HUES48 (cell line): ENCODE data around the gene MEIKIN.

Source experiments
- H3K27ac ChIP-seq: one replicate; pipeline ENCODE4 v1.7.0; 2013; ENCODE audit warnings: low read depth, low read length, inconsistent platforms
- H3K27me3 ChIP-seq: 2 replicates; pipeline ENCODE4 v1.6.1; 2013; ENCODE audit warnings: mild to moderate bottlenecking, low read length; ENCODE audit not compliant: control insufficient read depth, insufficient read depth
- H3K36me3 ChIP-seq: 2 replicates; pipeline ENCODE4 v1.6.1; 2013; ENCODE audit warnings: low read length; ENCODE audit not compliant: control insufficient read depth, insufficient read depth
- H3K4me1 ChIP-seq: 2 replicates; pipeline ENCODE4 v1.6.1; 2013; ENCODE audit warnings: mild to moderate bottlenecking, low read length; ENCODE audit not compliant: control insufficient read depth, insufficient read depth
- H3K4me3 ChIP-seq: 2 replicates; pipeline ENCODE4 v1.5.1; 2013; ENCODE audit warnings: mild to moderate bottlenecking, low read depth, low read length
- H3K9ac ChIP-seq: 2 replicates; pipeline ENCODE4 v1.6.1; 2013; ENCODE audit warnings: mild to moderate bottlenecking, low read depth, low read length, moderate library complexity
- H3K9me3 ChIP-seq: 2 replicates; pipeline ENCODE4 v1.6.1; 2013; ENCODE audit warnings: low read length; ENCODE audit not compliant: control insufficient read depth, insufficient read depth

The MEIKIN gene

GRCh38 chr5:131944702-131945550 lies 537 bp downstream of the MEIKIN start:
- H3K36me3 ChIP-seq, result no peaks in the 10 kb centered on the region
- H3K27ac ChIP-seq, result no peak overlapping the region
- H3K27me3 ChIP-seq, result no peaks in the 10 kb centered on the region
- no peak overlapping the region for H3K9ac ChIP-seq
- no peaks in the 10 kb centered on the region for H3K4me1 ChIP-seq
- no peaks in the 10 kb centered on the region for H3K9me3 ChIP-seq
- no peak overlapping the region for H3K4me3 ChIP-seq

- no peak overlapping the region for H3K4me3 ChIP-seq
- no peaks in the 10 kb centered on the region for H3K27me3 ChIP-seq
- H3K9ac ChIP-seq, result no peak overlapping the region
- H3K9me3 ChIP-seq, result no peaks in the 10 kb centered on the region
- no peaks in the 10 kb centered on the region for H3K4me1 ChIP-seq
- H3K27ac ChIP-seq, result no peak overlapping the region
- H3K36me3 ChIP-seq, result no peaks in the 10 kb centered on the region
Measured at GRCh38 chr5:131943916-131944315, 1.5 kb downstream of the MEIKIN start.

- no peak overlapping the region for H3K9ac ChIP-seq
- no peak overlapping the region for H3K27ac ChIP-seq
- no peaks in the 10 kb centered on the region for H3K27me3 ChIP-seq
- no peaks in the 10 kb centered on the region for H3K9me3 ChIP-seq
- H3K4me3 ChIP-seq, result no peak overlapping the region
- no peaks in the 10 kb centered on the region for H3K36me3 ChIP-seq
- H3K4me1 ChIP-seq, result no peaks in the 10 kb centered on the region
Measured at GRCh38 chr5:131942016-131942415, 3.4 kb downstream of the MEIKIN start.

- Histone ChIP-seq H3K9me3 (no peaks in the 10 kb centered on the region), H3K9ac (no peak overlapping the region), H3K4me3 (no peak overlapping the region), H3K36me3 (no peaks in the 10 kb centered on the region), H3K27ac (no peak overlapping the region), H3K27me3 (no peaks in the 10 kb centered on the region), H3K4me1 (no peaks in the 10 kb centered on the region)
Measured at GRCh38 chr5:131939690-131940345, 5.6 kb downstream of the MEIKIN start.

- Histone ChIP-seq H3K27me3 (no peaks in the 10 kb centered on the region), H3K4me3 (no peak overlapping the region), H3K9me3 (peaks cover 6% of the 10 kb centered on the region), H3K4me1 (peaks cover 14% of the 10 kb centered on the region), H3K27ac (no peak overlapping the region), H3K9ac (no peak overlapping the region), H3K36me3 (no peaks in the 10 kb centered on the region)
Measured at GRCh38 chr5:131932235-131932634, 13.2 kb downstream of the MEIKIN start.

- H3K9ac ChIP-seq, result no peak overlapping the region
- no peak overlapping the region for H3K27ac ChIP-seq
- no peaks in the 10 kb centered on the region for H3K36me3 ChIP-seq
- H3K4me1 ChIP-seq, result peaks cover 14% of the 10 kb centered on the region
- peaks cover 13% of the 10 kb centered on the region for H3K9me3 ChIP-seq
- no peak overlapping the region for H3K4me3 ChIP-seq
- H3K27me3 ChIP-seq, result no peaks in the 10 kb centered on the region
Measured at GRCh38 chr5:131928957-131929356, 16.5 kb downstream of the MEIKIN start.

- no peak overlapping the region for H3K27ac ChIP-seq
- no peaks in the 10 kb centered on the region for H3K4me1 ChIP-seq
- H3K9me3 ChIP-seq, result peaks cover 13% of the 10 kb centered on the region
- H3K4me3 ChIP-seq, result no peak overlapping the region
- no peaks in the 10 kb centered on the region for H3K36me3 ChIP-seq
- H3K27me3 ChIP-seq, result no peaks in the 10 kb centered on the region
- no peak overlapping the region for H3K9ac ChIP-seq
Measured at GRCh38 chr5:131926168-131926567, 19.3 kb downstream of the MEIKIN start.

- no peaks in the 10 kb centered on the region for H3K4me1 ChIP-seq
- H3K4me3 ChIP-seq, result no peak overlapping the region
- H3K36me3 ChIP-seq, result no peaks in the 10 kb centered on the region
- no peaks in the 10 kb centered on the region for H3K9me3 ChIP-seq
- H3K27me3 ChIP-seq, result no peaks in the 10 kb centered on the region
- H3K9ac ChIP-seq, result no peak overlapping the region
- no peak overlapping the region for H3K27ac ChIP-seq
Measured at GRCh38 chr5:131916481-131916880, 29.0 kb downstream of the MEIKIN start.

- Histone ChIP-seq H3K36me3 (no peaks in the 10 kb centered on the region), H3K27ac (no peak overlapping the region), H3K27me3 (no peaks in the 10 kb centered on the region), H3K9ac (no peak overlapping the region), H3K9me3 (no peaks in the 10 kb centered on the region), H3K4me1 (no peaks in the 10 kb centered on the region), H3K4me3 (no peak overlapping the region)
Measured at GRCh38 chr5:131914472-131914871, 31.0 kb downstream of the MEIKIN start.

- Histone ChIP-seq H3K9ac (no peak overlapping the region), H3K36me3 (no peaks in the 10 kb centered on the region), H3K4me3 (no peak overlapping the region), H3K27ac (no peak overlapping the region), H3K27me3 (no peaks in the 10 kb centered on the region), H3K9me3 (no peaks in the 10 kb centered on the region), H3K4me1 (no peaks in the 10 kb centered on the region)
Measured at GRCh38 chr5:131913603-131914002, 31.9 kb downstream of the MEIKIN start.

- no peak overlapping the region for H3K9ac ChIP-seq
- no peaks in the 10 kb centered on the region for H3K9me3 ChIP-seq
- H3K27ac ChIP-seq, result no peak overlapping the region
- no peak overlapping the region for H3K4me3 ChIP-seq
- no peaks in the 10 kb centered on the region for H3K4me1 ChIP-seq
- no peaks in the 10 kb centered on the region for H3K36me3 ChIP-seq
- no peaks in the 10 kb centered on the region for H3K27me3 ChIP-seq
Measured at GRCh38 chr5:131906668-131907067, 38.8 kb downstream of the MEIKIN start.
